AG10803 (cell line): Measurements from ENCODE around the gene SLC8A3.

Experiments
- DNase-seq: peaks from one replicate; pipeline ENCODE4 v3.0.0; 2010; ENCODE audit warnings: low read depth
- H3K4me3 ChIP-seq: 2 replicates; pipeline ENCODE4 v1.5.1; 2011; ENCODE audit warnings: mild to moderate bottlenecking, low read length, control low read depth
- CTCF ChIP-seq: conservative IDR thresholded peaks from 2 replicates; pipeline ENCODE4 v1.5.1; 2011; ENCODE audit warnings: mild to moderate bottlenecking, low read length, control low read depth, inconsistent platforms

The SLC8A3 gene

GRCh38 chr14:70029296-70030132 lies 159.2 kb downstream of the SLC8A3 start:
- no peak for TF ChIP-seq CTCF
- DNase-seq: no peak

GRCh38 chr14:70027785-70028428 lies 160.8 kb downstream of the SLC8A3 start:
- H3K4me3 ChIP-seq: no peak overlapping the region
- DNase-seq: peak; percentile 26
- peak; percentile 75 for TF ChIP-seq CTCF

More at GRCh38 chr14:70029296-70030132, 159.2 kb downstream of the SLC8A3 start:
- no peak overlapping the region for H3K4me3 ChIP-seq

- no peak for DNase-seq
- no peak for TF ChIP-seq CTCF
- no peak overlapping the region for H3K4me3 ChIP-seq
Measured at GRCh38 chr14:70023871-70024270, 164.9 kb downstream of the SLC8A3 start.

- no peak for DNase-seq
- no peak overlapping the region for H3K4me3 ChIP-seq
- no peak for TF ChIP-seq CTCF
Measured at GRCh38 chr14:70022771-70023445, 165.8 kb downstream of the SLC8A3 start.

GRCh38 chr14:70021548-70022220 lies 167.1 kb downstream of the SLC8A3 start:
- TF ChIP-seq CTCF: no peak
- H3K4me3 ChIP-seq: no peak overlapping the region
- no peak for DNase-seq

- no peak for DNase-seq
- TF ChIP-seq CTCF: no peak
- no peak overlapping the region for H3K4me3 ChIP-seq
Measured at GRCh38 chr14:70020352-70021170, 168.2 kb downstream of the SLC8A3 start.
